ENCODE measurements around the gene HOXB4.

DNA sequence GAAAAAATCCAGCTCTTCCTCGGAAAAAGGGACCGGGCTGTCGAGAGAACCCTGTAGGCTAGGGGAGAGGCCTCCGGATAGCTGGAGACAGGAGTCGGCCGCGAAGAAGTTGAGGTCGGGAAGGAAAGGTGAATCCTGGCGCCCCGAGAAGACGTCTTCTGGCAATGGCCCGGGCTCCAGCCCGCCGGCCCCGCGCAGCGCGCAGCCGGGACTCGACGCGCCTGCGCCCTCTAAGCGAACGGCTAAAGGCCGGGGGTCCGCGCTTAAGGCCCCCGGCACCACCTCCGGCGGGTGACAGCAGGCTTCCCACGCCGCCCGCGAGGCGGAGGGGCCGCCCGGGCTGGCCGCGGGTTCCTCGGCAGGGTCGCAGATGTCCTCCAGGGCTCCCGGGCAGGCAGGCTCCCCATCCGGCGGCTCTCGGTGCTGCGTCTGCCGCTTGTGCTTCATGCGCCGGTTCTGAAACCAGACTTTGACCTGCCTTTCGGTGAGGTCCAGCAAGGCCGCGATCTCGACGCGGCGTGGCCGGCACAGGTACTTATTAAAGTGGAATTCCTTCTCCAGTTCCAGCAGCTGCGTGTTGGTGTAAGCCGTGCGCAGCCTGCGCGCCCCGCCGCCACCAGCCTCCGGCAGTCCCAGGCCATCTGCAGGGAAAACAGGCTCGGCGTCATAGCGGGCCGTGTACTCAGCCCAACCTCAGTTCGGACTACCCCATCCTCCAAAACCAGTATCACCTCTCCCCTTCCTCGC is 34.9 kb downstream of the HOXB4 start:
- no peak for TF ChIP-seq RAD21 (IDR thresholded peaks at IDR 0.05; ENCODE audit: low read depth)
- no peak for TF ChIP-seq POLR2A (IDR thresholded peaks at IDR 0.05; ENCODE audit: borderline replicate concordance, extremely low read depth, insufficient read depth, insufficient read length)
- TF ChIP-seq JUND (IDR thresholded peaks at IDR 0.05), result no peak
- TF ChIP-seq, protein P1, sequence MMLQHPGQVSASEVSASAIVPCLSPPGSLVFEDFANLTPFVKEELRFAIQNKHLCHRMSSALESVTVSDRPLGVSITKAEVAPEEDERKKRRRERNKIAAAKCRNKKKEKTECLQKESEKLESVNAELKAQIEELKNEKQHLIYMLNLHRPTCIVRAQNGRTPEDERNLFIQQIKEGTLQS (IDR thresholded peaks at IDR 0.05), result no peak
- no peak for TF ChIP-seq SP1 (IDR thresholded peaks at IDR 0.05; ENCODE audit: low read depth)
- TF ChIP-seq, protein P2, sequence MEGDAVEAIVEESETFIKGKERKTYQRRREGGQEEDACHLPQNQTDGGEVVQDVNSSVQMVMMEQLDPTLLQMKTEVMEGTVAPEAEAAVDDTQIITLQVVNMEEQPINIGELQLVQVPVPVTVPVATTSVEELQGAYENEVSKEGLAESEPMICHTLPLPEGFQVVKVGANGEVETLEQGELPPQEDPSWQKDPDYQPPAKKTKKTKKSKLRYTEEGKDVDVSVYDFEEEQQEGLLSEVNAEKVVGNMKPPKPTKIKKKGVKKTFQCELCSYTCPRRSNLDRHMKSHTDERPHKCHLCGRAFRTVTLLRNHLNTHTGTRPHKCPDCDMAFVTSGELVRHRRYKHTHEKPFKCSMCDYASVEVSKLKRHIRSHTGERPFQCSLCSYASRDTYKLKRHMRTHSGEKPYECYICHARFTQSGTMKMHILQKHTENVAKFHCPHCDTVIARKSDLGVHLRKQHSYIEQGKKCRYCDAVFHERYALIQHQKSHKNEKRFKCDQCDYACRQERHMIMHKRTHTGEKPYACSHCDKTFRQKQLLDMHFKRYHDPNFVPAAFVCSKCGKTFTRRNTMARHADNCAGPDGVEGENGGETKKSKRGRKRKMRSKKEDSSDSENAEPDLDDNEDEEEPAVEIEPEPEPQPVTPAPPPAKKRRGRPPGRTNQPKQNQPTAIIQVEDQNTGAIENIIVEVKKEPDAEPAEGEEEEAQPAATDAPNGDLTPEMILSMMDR (IDR thresholded peaks at IDR 0.05 in 2 of 3, conservative IDR thresholded peaks at IDR 0.05 in 1 of 3; ENCODE audit: borderline replicate concordance in 1 of 3, insufficient read depth in 1 of 3, low read depth in 2 of 3, low read length in 2 of 3), result 0 out of 6 replicates have a peak, but pooled peaks of 1 of the 3 experiments have one; percentile 21
- TF ChIP-seq, protein P3, sequence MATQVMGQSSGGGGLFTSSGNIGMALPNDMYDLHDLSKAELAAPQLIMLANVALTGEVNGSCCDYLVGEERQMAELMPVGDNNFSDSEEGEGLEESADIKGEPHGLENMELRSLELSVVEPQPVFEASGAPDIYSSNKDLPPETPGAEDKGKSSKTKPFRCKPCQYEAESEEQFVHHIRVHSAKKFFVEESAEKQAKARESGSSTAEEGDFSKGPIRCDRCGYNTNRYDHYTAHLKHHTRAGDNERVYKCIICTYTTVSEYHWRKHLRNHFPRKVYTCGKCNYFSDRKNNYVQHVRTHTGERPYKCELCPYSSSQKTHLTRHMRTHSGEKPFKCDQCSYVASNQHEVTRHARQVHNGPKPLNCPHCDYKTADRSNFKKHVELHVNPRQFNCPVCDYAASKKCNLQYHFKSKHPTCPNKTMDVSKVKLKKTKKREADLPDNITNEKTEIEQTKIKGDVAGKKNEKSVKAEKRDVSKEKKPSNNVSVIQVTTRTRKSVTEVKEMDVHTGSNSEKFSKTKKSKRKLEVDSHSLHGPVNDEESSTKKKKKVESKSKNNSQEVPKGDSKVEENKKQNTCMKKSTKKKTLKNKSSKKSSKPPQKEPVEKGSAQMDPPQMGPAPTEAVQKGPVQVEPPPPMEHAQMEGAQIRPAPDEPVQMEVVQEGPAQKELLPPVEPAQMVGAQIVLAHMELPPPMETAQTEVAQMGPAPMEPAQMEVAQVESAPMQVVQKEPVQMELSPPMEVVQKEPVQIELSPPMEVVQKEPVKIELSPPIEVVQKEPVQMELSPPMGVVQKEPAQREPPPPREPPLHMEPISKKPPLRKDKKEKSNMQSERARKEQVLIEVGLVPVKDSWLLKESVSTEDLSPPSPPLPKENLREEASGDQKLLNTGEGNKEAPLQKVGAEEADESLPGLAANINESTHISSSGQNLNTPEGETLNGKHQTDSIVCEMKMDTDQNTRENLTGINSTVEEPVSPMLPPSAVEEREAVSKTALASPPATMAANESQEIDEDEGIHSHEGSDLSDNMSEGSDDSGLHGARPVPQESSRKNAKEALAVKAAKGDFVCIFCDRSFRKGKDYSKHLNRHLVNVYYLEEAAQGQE (IDR thresholded peaks at IDR 0.05; ENCODE audit: low read depth), result no peak
- TF ChIP-seq, protein P4, sequence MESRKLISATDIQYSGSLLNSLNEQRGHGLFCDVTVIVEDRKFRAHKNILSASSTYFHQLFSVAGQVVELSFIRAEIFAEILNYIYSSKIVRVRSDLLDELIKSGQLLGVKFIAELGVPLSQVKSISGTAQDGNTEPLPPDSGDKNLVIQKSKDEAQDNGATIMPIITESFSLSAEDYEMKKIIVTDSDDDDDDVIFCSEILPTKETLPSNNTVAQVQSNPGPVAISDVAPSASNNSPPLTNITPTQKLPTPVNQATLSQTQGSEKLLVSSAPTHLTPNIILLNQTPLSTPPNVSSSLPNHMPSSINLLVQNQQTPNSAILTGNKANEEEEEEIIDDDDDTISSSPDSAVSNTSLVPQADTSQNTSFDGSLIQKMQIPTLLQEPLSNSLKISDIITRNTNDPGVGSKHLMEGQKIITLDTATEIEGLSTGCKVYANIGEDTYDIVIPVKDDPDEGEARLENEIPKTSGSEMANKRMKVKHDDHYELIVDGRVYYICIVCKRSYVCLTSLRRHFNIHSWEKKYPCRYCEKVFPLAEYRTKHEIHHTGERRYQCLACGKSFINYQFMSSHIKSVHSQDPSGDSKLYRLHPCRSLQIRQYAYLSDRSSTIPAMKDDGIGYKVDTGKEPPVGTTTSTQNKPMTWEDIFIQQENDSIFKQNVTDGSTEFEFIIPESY (IDR thresholded peaks at IDR 0.05; ENCODE audit: extremely low read depth, insufficient replicate concordance, low read length), result no peak
- no peak for TF ChIP-seq EZH2 (IDR thresholded peaks at IDR 0.05)
- TF ChIP-seq POLR2AphosphoS5 (IDR thresholded peaks at IDR 0.05; ENCODE audit: low read depth, low read length), result peak; percentile 67
- TF ChIP-seq YY1 (IDR thresholded peaks at IDR 0.05; ENCODE audit: extremely low read depth, insufficient replicate concordance, low read depth, low read length), result no peak
